VCaP (cell line): ENCODE data around the gene CRYL1.

Experiments
- H3K27ac ChIP-seq: fragments of 450-650 bp; 2 replicates; pipeline ENCODE4 v1.5.1; 2017
- CTCF ChIP-seq: fragments of 450-650 bp; conservative IDR thresholded peaks from 2 replicates; pipeline ENCODE4 v1.5.1; 2017; ENCODE audit warnings: mild to moderate bottlenecking, moderate library complexity

Gene CRYL1

GRCh38 chr13:20398459-20398858, 127.2 kb downstream of the CRYL1 start:
- TF ChIP-seq CTCF: no peak
- H3K27ac ChIP-seq: no peak overlapping the region

GRCh38 chr13:20397896-20398295, 127.8 kb downstream of the CRYL1 start:
- no peak for TF ChIP-seq CTCF

GRCh38 chr13:20395061-20395916, 130.4 kb downstream of the CRYL1 start:
- TF ChIP-seq CTCF: no peak
- no peak overlapping the region for H3K27ac ChIP-seq

More at GRCh38 chr13:20397896-20398295, 127.8 kb downstream of the CRYL1 start:
- H3K27ac ChIP-seq: no peak overlapping the region

- TF ChIP-seq CTCF: no peak
Observed at GRCh38 chr13:20394506-20394905, 131.2 kb downstream of the CRYL1 start.

GRCh38 chr13:20394169-20394501, 131.5 kb downstream of the CRYL1 start:
- TF ChIP-seq CTCF: no peak
- no peak overlapping the region for H3K27ac ChIP-seq

More at GRCh38 chr13:20394506-20394905, 131.2 kb downstream of the CRYL1 start:
- H3K27ac ChIP-seq: no peak overlapping the region

GRCh38 chr13:20393273-20394168, 132.1 kb downstream of the CRYL1 start:
- no peak overlapping the region for H3K27ac ChIP-seq
- TF ChIP-seq CTCF: no peak

GRCh38 chr13:20392530-20392929, 133.1 kb downstream of the CRYL1 start:
- no peak for TF ChIP-seq CTCF
- no peak overlapping the region for H3K27ac ChIP-seq
